A673 (cell line): ENCODE measurements around the gene CELSR1.

ENCODE experiments used
- CTCF ChIP-seq: fragments of 300-800, 200-600 bp; sonication (generic); conservative IDR thresholded peaks from 2 replicates; pipeline ENCODE4 v1.5.1; 2017; ENCODE audit warnings: low read depth, mild to moderate bottlenecking, antibody characterized with exemption, low read length, moderate library complexity, mixed read lengths
- EZH2 ChIP-seq: fragments of 200-600 bp; sonication (generic); IDR thresholded peaks from 2 replicates; pipeline ENCODE4 v1.6.1; 2017; ENCODE audit warnings: borderline replicate concordance, low read depth, mild to moderate bottlenecking, mixed read lengths, antibody characterized with exemption, low read length; ENCODE audit not compliant: poor library complexity, severe bottlenecking

DNA sequence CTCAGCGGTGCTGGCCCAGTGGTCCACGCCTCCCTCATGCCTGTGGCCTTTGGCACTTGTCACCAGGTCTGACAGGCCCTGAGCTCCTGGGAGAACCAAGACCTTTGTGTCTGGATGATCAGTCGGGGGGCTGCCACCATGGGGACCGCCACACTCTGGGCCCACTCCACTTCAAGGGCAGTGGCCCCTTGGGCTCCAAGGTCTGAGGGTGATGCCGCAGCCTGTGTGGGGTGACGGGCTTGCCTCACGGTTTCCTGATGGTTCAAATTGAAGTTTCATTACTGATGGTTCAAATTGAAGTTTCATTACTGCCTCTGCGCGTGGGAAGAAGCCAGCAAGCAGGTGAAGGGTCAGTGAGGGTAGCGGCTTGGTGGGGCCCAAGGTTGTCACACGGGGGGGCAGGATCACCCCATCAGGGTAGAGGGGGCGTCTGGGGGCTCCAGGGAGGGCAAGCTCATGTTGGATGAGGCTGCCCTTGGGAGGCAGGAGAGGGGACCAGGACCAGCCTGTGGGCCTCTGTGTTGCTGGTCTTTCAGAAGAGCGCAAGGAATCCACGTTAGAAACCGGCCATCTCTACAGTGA is 174.4 kb downstream of the CELSR1 start:
- TF ChIP-seq CTCF (no peak), EZH2 (no peak)
